Small intestine (tissue), 7 donors: ENCODE results near the gene IFIH1. TPM values are rescaled to one million over a fixed set of nuclear protein-coding genes. Genes with fewer than 3 reads are reported as not detected.
A peak's percentile ranks its signal among the peaks of the same experiment; 100 is the strongest.

ENCODE experiments used
- DNase-seq, 2 donors: peaks; one replicate each; pipeline versions ENCODE4 v3.0.0 to v3.0.0-alpha.2; 2013
- FAIRE-seq: peaks from 2 replicates; lab custom pipeline; 2012; peaks lifted over from hg19 to GRCh38; lab: Jason Lieb, UNC
- H3K27ac ChIP-seq, 3 donors: one replicate each; pipeline ENCODE4 v1.5.1; 2013; ENCODE audit warnings: low read length in 2 of 3, mild to moderate bottlenecking in 2 of 3, control low read depth in 1 of 3, inconsistent platforms in 1 of 3, low read depth in 1 of 3, moderate library complexity in 1 of 3
- H3K27me3 ChIP-seq, 3 donors: one replicate each; pipeline ENCODE4 v1.6.1; 2013; ENCODE audit warnings: low read length in 3 of 3, inconsistent platforms in 1 of 3; ENCODE audit not compliant: control insufficient read depth in 3 of 3, insufficient read depth in 3 of 3
- H3K36me3 ChIP-seq, 3 donors: one replicate each; pipeline ENCODE4 v1.6.1; 2013; ENCODE audit warnings: low read length in 3 of 3, inconsistent platforms in 1 of 3, low read depth in 1 of 3, mild to moderate bottlenecking in 1 of 3, moderate library complexity in 1 of 3; ENCODE audit not compliant: control insufficient read depth in 3 of 3, insufficient read depth in 2 of 3
- H3K4me1 ChIP-seq, 3 donors: one replicate each; pipeline ENCODE4 v1.6.1; 2013; ENCODE audit warnings: low read length in 2 of 3, inconsistent platforms in 1 of 3, low read depth in 1 of 3, mild to moderate bottlenecking in 1 of 3, moderate library complexity in 1 of 3; ENCODE audit not compliant: control insufficient read depth in 3 of 3, insufficient read depth in 2 of 3
- H3K4me3 ChIP-seq, 3 donors: one replicate each; pipeline ENCODE4 v1.5.1; 2013; ENCODE audit warnings: low read length in 3 of 3, control low read depth in 1 of 3, inconsistent platforms in 1 of 3, low read depth in 1 of 3, mild to moderate bottlenecking in 1 of 3, moderate library complexity in 1 of 3
- H3K9me3 ChIP-seq, 2 donors: one replicate each; pipeline ENCODE4 v1.6.1; 2013; ENCODE audit warnings: low read depth in 1 of 2, low read length in 1 of 2; ENCODE audit not compliant: control insufficient read depth in 2 of 2, insufficient read depth in 1 of 2
- WGBS, 3 donors: extraction: QIAGEN DNeasy Blood & Tissue Kit; methylation state at CpG; one replicate each; pipeline ENCODE4 v1.1.7; 2013; 5-methylcytosine and 5-hydroxymethylcytosine counted together
- polyA plus RNA-seq, 4 donors: library from polyadenylated mRNA; stranded (reverse) in 3 of 4; unstranded in 1 of 4; fragments of 200-250 nt in 3 of 4; fragments of 120-200 nt in 1 of 4; gene quantifications; one replicate each; pipeline versions ENCODE4 v1.2.1 to v1.2.3, GENCODE V29; 2013
- donor health status: healthy with polysubstance abuse.
- donor health status: control.
- donor health status: control.
- donor health status: Bipolar disorder and iron deficiency.
- donor health status: healthy.

The IFIH1 gene
- polyA plus RNA-seq, 4 donors: 11.9 to 20.8 (median 18.6) TPM

DNA sequence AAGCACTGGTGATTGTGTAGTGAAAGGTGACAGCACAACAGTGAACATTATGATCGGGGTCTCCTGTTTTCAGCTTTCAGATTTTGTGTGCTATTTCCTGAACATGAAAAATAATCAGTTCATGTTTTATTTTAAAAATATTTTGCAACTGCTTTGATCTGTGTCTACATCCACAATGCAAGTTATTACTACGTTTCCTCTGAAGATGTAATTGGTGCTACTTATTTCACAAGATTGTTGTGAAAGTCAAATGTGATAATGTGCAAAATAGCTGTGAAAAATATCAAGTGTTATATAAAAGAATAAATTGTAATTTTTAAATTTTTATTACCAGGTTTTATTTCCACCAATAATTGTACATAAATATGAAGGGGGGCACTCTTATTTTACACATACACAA lies 19.4 kb upstream of the IFIH1 start:
- Histone ChIP-seq H3K9me3 (no peaks in the 10 kb centered on the region), H3K4me3 (no peak overlapping the region), H3K36me3 (no peaks in the 10 kb centered on the region), H3K27me3 (no peaks in the 10 kb centered on the region), H3K4me1 (peaks cover 0 to 2% (median 0%) of the 10 kb centered on the region in 3 donors), H3K27ac (no peak overlapping the region)
- FAIRE-seq (no peak), DNase-seq (no peak)
- 82 to 92% (median 84%) methylated on average over 2 of the region's 2 CpGs for WGBS, 3 donors

DNA sequence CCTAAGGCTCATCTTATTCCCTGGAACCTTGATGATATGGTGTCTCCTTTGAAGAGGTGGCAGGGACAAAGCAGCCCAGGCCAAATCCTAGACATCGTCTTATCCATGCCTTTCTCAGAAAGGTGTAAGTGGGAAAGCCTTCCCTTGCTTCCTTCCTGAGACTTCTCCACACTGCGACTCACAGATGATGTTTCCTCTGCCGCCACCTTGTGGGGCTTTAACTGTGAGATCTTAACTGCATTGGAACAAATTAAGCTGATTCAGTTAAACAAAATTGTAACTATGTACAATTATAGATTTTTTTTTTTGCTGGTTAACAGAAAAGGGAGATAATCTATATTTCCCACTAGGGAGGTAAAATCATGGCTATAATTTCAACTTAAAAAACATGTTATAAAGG lies 15.5 kb upstream of the IFIH1 start:
- WGBS, 3 donors: 9 to 19% (median 18%) methylated on average over 3 of the region's 3 CpGs
- Histone ChIP-seq H3K4me3 (no peak overlapping the region), H3K27ac (no peak overlapping the region), H3K36me3 (no peaks in the 10 kb centered on the region), H3K4me1 (peaks cover 0 to 2% (median 0%) of the 10 kb centered on the region in 3 donors), H3K9me3 (no peaks in the 10 kb centered on the region), H3K27me3 (no peaks in the 10 kb centered on the region)
- DNase-seq (peak; percentile 56 to 64), FAIRE-seq (no peak)

DNA sequence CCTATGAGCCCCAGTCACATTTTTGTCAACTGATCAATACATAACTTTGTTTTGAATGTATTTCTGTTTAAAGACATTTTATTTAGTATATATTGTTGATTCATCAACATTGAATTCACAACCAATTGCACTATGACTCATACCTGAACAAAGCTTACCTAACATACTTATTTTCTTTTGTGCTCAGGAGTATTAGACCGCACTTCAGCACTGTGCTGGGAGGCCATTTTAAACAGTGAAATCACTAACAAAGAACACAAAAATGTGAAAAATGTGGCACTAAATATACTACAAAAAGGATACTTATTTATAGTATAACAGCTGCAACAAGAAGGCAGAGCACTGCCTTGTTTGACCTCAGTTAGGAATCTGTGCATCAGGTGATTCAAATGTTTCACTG lies 12.4 kb upstream of the IFIH1 start:
- DNase-seq (no peak), FAIRE-seq (no peak)
- Histone ChIP-seq H3K27me3 (no peaks in the 10 kb centered on the region), H3K4me3 (no peak overlapping the region), H3K9me3 (peaks cover 0 to 15% of the 10 kb centered on the region in 2 donors), H3K36me3 (no peaks in the 10 kb centered on the region), H3K27ac (no peak overlapping the region), H3K4me1 (peaks cover 0 to 3% (median 2%) of the 10 kb centered on the region in 3 donors)
- WGBS, 3 donors: 96 to 100% (median 100%) methylated on average over 1 of the region's 1 CpG

DNA sequence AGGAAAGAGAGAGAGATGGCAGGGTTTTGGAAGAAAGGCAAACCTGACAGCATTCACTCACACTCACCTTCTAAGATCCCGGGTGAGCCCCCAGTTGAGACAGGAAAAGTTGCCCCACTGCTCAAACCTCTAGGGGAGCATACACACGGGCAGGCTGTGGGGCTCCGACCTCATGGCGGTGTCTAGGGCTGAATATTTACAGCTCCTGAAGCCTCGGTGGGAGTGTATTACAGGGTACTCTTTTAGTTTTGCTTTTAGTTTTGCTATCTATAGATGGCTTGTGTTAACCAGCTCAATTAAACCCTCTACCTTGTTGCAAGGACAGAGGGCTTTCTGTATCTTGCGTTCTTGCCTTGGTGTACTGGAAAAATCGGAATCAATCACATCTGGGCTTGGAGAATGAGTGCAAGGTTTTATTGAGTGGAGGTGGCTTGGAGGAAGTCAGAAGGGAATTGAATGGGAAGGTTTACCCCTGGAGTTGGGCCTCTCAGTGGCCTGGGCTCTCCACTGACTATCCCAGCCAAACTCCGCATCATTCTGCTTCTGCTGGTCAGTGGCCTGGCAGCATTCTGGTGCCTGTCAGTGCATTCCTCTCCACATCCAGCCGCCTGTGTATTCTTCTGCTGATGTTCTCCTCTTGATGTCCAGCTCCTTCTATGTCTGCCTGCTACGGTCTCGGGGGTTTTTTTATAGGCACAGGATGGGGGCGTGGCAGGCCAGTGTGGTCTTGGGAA lies 10.1 kb upstream of the IFIH1 start:
- H3K9me3 ChIP-seq: peaks cover 0 to 15% of the 10 kb centered on the region in 2 donors
- 82 to 90% (median 88%) methylated on average over 12 of the region's 12 CpGs for WGBS, 3 donors
- FAIRE-seq: no peak

DNA sequence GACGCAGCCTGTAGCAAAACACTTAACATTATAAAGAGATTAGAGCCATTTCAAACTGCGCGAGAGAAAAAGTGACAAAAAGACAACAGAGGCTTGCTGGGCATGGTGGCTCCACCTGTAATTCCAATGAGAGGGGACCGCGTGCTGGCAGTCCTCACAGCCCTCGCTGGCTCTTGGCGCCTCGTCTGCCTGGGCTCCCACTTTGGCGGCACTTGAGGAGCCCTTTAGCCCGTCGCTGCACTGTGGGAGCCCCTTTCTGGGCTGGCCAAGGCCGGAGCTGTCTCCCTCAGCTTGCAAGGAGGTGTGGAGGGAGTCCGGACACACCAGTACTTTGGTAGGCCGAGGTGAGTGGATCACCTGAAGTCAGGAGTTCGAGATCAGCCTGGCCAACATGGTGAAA lies 9.3 kb upstream of the IFIH1 start:
- FAIRE-seq: no peak
- 95 to 97% (median 95%) methylated on average over 15 of the region's 15 CpGs for WGBS, 3 donors

More for the DNA sequence above, 10.1 kb upstream of the IFIH1 start:
- peaks cover 0 to 14% (median 12%) of the 10 kb centered on the region in 3 donors for H3K4me1 ChIP-seq
- DNase-seq: no peak
- no peaks in the 10 kb centered on the region for H3K36me3 ChIP-seq
- no peak overlapping the region for H3K4me3 ChIP-seq
- H3K27ac ChIP-seq: no peak overlapping the region
- H3K27me3 ChIP-seq: no peaks in the 10 kb centered on the region

DNA sequence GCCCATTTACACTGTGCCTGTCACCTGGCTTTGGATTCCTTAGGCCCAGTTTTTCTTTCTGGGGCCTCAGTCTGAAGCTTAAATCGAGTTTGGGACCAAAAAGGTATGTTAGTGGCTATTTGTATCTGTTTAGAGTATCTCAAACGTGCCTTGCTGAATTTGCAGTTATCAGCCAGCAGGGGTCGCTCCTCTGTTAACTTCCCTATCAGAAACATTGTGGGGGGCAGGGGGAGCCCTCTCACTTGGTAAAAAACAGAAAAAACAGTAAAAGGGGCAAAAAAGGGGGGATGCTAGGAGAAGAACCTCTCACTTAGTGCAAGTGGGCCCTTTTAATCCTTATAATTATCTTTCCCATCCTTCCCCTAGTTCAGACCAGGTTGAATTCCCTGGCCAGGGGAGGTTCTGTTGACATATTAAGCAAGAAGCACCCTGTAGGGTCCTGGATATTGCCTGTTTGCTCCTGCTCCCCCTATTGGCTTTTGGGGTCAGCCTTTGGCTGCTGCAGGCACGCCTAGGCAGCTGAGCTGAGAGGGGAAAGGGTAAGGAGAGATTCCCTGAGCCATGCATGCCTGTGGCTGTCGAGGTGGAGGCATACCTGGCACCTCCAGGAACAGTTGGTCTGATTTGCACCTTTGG lies 8.8 kb upstream of the IFIH1 start:
- H3K4me1 ChIP-seq: peaks cover 0 to 14% (median 12%) of the 10 kb centered on the region in 3 donors
- WGBS, 3 donors: 60 to 72% (median 65%) methylated on average over 5 of the region's 5 CpGs
- no peak for DNase-seq
- H3K4me3 ChIP-seq: no peak overlapping the region
- no peak overlapping the region for H3K27ac ChIP-seq
- FAIRE-seq: no peak
- peaks cover 0 to 15% of the 10 kb centered on the region in 2 donors for H3K9me3 ChIP-seq
- no peaks in the 10 kb centered on the region for H3K36me3 ChIP-seq
- H3K27me3 ChIP-seq: no peaks in the 10 kb centered on the region

More for the DNA sequence above, 9.3 kb upstream of the IFIH1 start:
- H3K27ac ChIP-seq: no peak overlapping the region
- peaks cover 0 to 15% of the 10 kb centered on the region in 2 donors for H3K9me3 ChIP-seq
- H3K27me3 ChIP-seq: no peaks in the 10 kb centered on the region
- peaks cover 0 to 14% (median 12%) of the 10 kb centered on the region in 3 donors for H3K4me1 ChIP-seq
- DNase-seq: no peak
- H3K36me3 ChIP-seq: no peaks in the 10 kb centered on the region
- no peak overlapping the region for H3K4me3 ChIP-seq

DNA sequence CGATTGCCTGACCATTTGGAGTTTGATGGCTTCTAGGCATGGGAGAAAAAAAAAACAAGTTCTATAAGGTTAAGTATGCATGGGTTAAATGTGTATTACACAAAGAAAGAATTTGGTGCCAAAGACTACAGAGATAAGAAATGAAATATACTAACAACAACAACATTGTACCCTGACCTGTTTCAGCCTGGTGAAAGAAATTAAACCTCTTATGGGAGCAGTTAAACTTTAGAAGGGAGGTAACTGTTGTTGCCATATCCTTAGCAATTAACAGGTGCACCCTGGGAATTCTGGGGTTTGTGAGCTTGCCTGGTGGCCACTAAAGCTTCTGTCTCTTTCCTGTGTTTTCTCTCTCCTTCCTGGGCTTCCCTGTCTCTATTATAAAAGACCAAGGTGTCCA lies 6.5 kb upstream of the IFIH1 start:
- Histone ChIP-seq H3K27ac (peak overlapping the region in 2 of 3 donors; percentile 34 to 42), H3K4me1 (peaks cover 4 to 14% (median 12%) of the 10 kb centered on the region in 3 donors), H3K36me3 (no peaks in the 10 kb centered on the region), H3K9me3 (peaks cover 0 to 15% of the 10 kb centered on the region in 2 donors), H3K4me3 (no peak overlapping the region), H3K27me3 (no peaks in the 10 kb centered on the region)
- DNase-seq (peak; percentile 36 to 54), FAIRE-seq (no peak)
- WGBS, 3 donors: 13 to 65% (median 38%) methylated on average over 1 of the region's 1 CpG

DNA sequence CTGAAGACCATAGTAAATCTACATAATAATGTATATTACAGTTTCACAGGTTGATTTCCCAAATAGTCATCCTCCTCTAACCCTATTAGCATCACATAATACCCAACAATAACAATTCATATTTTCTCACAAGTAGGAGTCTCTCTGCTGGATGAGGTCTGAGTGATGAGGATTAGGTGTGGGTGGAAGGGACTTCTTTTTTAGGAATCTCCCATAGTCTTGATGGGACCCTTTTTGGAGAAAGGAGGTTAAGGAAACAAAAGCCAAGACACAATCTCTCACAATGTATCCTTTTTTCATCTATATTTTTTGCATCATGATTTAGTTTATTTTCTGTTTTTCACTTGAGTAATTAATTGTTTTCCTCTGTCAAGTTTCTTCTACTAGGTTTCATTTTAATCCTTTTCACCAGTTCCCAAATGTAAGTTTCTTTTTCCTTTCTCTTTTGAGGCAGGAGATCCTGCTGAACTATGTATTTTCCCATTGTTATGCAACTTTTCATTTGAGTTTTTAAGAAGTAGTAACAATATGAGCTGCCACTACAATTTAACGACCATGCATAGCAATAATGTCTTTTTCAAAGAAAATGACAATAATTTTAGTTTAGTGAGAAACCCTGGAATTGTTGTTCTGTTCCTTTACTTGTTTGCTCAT lies 2.5 kb upstream of the IFIH1 start:
- no peak overlapping the region for H3K4me3 ChIP-seq
- no peak overlapping the region for H3K27ac ChIP-seq
- H3K36me3 ChIP-seq: no peaks in the 10 kb centered on the region
- WGBS, 3 donors: 26 to 48% (median 48%) methylated on average over 1 of the region's 1 CpG
- no peaks in the 10 kb centered on the region for H3K9me3 ChIP-seq
- H3K27me3 ChIP-seq: no peaks in the 10 kb centered on the region
- FAIRE-seq (no peak), DNase-seq (no peak)
- peaks cover 10 to 17% (median 12%) of the 10 kb centered on the region in 3 donors for H3K4me1 ChIP-seq
